Sigmoid colon (tissue), 4 donors: Measurements from ENCODE around the gene PIGH.

ENCODE experiments used
- EP300 ChIP-seq, 4 donors: sonication (generic); formaldehyde crosslinking; IDR thresholded peaks; one replicate each; pipeline ENCODE4 v1.6.1; 2017; ENCODE audit warnings: antibody characterized with exemption in 4 of 4
- POLR2A ChIP-seq, 2 donors: fragments of 450-650 bp; IDR thresholded peaks; one replicate each; pipeline ENCODE4 v1.6.1; 2016; ENCODE audit warnings: antibody characterized with exemption in 2 of 2, mild to moderate bottlenecking in 2 of 2, moderate library complexity in 2 of 2
- POLR2AphosphoS5 ChIP-seq, 4 donors: sonication (generic); formaldehyde crosslinking; IDR thresholded peaks; one replicate each; pipeline ENCODE4 v1.6.1; 2017; ENCODE audit warnings: antibody characterized with exemption in 4 of 4
- TF ChIP-seq, protein P1 (sequence below), 4 experiments: fragments of 450-650 bp in 3 of 4; fragments of 200-600 bp in 1 of 4; IDR thresholded peaks; one replicate each; pipeline ENCODE4 v1.5.1; 2016 to 2019; ENCODE audit warnings: antibody characterized with exemption in 4 of 4, mild to moderate bottlenecking in 3 of 4, moderate library complexity in 2 of 4

DNA sequence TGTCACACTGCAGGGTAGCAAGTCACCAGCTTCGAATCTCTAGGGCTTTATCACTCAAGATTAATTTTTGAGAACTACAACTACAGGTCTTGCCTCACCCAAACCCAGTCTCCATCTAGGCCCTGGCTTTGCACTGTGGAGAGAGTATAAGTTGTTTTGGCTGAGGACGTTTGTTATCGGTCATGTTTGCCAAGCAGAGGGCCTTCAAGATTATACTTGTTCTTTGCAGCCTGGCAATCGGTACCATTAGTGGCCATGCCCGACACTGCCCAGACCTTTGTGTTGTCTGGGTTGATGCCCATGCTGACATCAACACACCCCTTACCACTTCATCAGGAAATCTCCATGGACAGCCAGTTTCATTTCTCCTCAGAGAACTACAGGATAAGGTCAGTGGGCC lies 45.3 kb upstream of the PIGH start:
- TF ChIP-seq, protein P1, sequence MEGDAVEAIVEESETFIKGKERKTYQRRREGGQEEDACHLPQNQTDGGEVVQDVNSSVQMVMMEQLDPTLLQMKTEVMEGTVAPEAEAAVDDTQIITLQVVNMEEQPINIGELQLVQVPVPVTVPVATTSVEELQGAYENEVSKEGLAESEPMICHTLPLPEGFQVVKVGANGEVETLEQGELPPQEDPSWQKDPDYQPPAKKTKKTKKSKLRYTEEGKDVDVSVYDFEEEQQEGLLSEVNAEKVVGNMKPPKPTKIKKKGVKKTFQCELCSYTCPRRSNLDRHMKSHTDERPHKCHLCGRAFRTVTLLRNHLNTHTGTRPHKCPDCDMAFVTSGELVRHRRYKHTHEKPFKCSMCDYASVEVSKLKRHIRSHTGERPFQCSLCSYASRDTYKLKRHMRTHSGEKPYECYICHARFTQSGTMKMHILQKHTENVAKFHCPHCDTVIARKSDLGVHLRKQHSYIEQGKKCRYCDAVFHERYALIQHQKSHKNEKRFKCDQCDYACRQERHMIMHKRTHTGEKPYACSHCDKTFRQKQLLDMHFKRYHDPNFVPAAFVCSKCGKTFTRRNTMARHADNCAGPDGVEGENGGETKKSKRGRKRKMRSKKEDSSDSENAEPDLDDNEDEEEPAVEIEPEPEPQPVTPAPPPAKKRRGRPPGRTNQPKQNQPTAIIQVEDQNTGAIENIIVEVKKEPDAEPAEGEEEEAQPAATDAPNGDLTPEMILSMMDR (IDR thresholded peaks at IDR 0.05), result no peak
- TF ChIP-seq POLR2A (IDR thresholded peaks at IDR 0.05), result no peak
- no peak for TF ChIP-seq EP300 (IDR thresholded peaks at IDR 0.05)
- no peak for TF ChIP-seq POLR2AphosphoS5 (IDR thresholded peaks at IDR 0.05)
